GM12878 (cell line): ENCODE data around the gene SIN3A. TPM values are rescaled to one million over a fixed set of nuclear protein-coding genes. Genes with fewer than 3 reads are reported as not detected.

Experiments
- ATAC-seq: fragments of 200-7000 bp; cut with Tn5 transposase; 3 replicates; pipeline ENCODE4 v1.9.1; 2020; ENCODE audit warnings: mild to moderate bottlenecking, moderate library complexity
- BruUV-seq: library from RNA; stranded (reverse); fragments of 400-500 nt; replicated peaks from 2 replicates; lab custom pipeline; 2021; lab: Mats Ljungman, UMichigan
- CTCF ChIA-PET: fragments of 300-600 bp; sonication (Branson Sonifier 250); formaldehyde crosslinking; extraction: SDS; loops from one replicate; lab custom pipeline; 2021; ENCODE audit warnings: inconsistent platforms; lab: Yijun Ruan, JAX
- POLR2A ChIA-PET: fragments of 350-600 bp; formaldehyde crosslinking; extraction: SDS; loops from one replicate; lab custom pipeline; 2021; ENCODE audit warnings: inconsistent platforms; lab: Charles Lee
- RAD21 ChIA-PET: fragments of 300-600 bp; sonication (Branson Sonifier 250); formaldehyde crosslinking; loops from one replicate; lab custom pipeline; 2023; ENCODE audit warnings: antibody characterized with exemption; ENCODE audit not compliant: unreplicated experiment; lab: Charles Lee
- SMC1A ChIA-PET: fragments of 300-600 bp; sonication (Branson Sonifier 250); formaldehyde crosslinking; loops from one replicate; lab custom pipeline; 2023; ENCODE audit not compliant: unreplicated experiment, uncharacterized antibody; lab: Charles Lee
- DNase-seq: peaks from one replicate; pipeline ENCODE4 v3.0.0-alpha.2; 2011; ENCODE audit warnings: low read depth, low spot score
- FAIRE-seq: peaks from 3 replicates; lab custom pipeline; 2011; peaks lifted over from hg19 to GRCh38; lab: Jason Lieb, UNC
- H2AFZ ChIP-seq: 2 replicates; pipeline ENCODE4 v1.6.0; 2011; ENCODE audit warnings: low read depth, low read length, control low read depth; ENCODE audit not compliant: control insufficient read depth
- H3K27ac ChIP-seq: 2 replicates; pipeline ENCODE4 v1.5.1; 2011; ENCODE audit warnings: control low read depth; ENCODE audit not compliant: control insufficient read depth, insufficient read depth
- H3K27me3 ChIP-seq, 2 experiments: replicated peaks in 1 of 2; 2 replicates each; pipeline versions ENCODE4 v1.6.0 to v1.6.1; 2011; ENCODE audit warnings: low read length in 1 of 2; ENCODE audit not compliant: control insufficient read depth in 2 of 2, insufficient read depth in 2 of 2
- H3K36me3 ChIP-seq, 2 experiments: 2 replicates each; pipeline ENCODE4 v1.5.1; 2011; ENCODE audit warnings: low read length in 1 of 2; ENCODE audit not compliant: control insufficient read depth in 2 of 2, insufficient read depth in 2 of 2
- H3K4me1 ChIP-seq: 2 replicates; pipeline ENCODE4 v1.6.1; 2011; ENCODE audit warnings: mild to moderate bottlenecking, low read length, moderate library complexity, mixed read lengths; ENCODE audit not compliant: control insufficient read depth, insufficient read depth
- H3K4me2 ChIP-seq: 2 replicates; pipeline ENCODE4 v1.6.0; 2011; ENCODE audit warnings: control low read depth; ENCODE audit not compliant: control insufficient read depth, insufficient read depth
- H3K4me3 ChIP-seq: fragments of 200-600 bp; sonication (generic); 2 replicates; pipeline ENCODE4 v1.5.1; 2016
- H3K79me2 ChIP-seq: 2 replicates; pipeline ENCODE4 v1.6.0; 2011; ENCODE audit warnings: low read length; ENCODE audit not compliant: control insufficient read depth, insufficient read depth
- H3K9ac ChIP-seq: 2 replicates; pipeline ENCODE4 v1.8.0; 2011; ENCODE audit warnings: low read length, control low read depth, mixed read lengths; ENCODE audit not compliant: control insufficient read depth, insufficient read depth
- H3K9me3 ChIP-seq: replicated peaks from 3 replicates; pipeline ENCODE4 v1.5.1; 2011; ENCODE audit warnings: mild to moderate bottlenecking, low read length; ENCODE audit not compliant: control insufficient read depth, insufficient read depth
- H4K20me1 ChIP-seq: 2 replicates; pipeline ENCODE4 v1.6.0; 2011; ENCODE audit not compliant: control insufficient read depth, insufficient read depth
- POLR2A ChIP-seq: IDR thresholded peaks from 2 replicates; pipeline ENCODE4 v1.6.1; 2011; ENCODE audit warnings: low read depth, mild to moderate bottlenecking, low read length
- SMC3 ChIP-seq: IDR thresholded peaks from 2 replicates; pipeline ENCODE4 v1.6.1; 2011; ENCODE audit warnings: low read length, improper control_type of control experiment, borderline replicate concordance
- WGBS: methylation state at CpG from one replicate; pipeline ENCODE4 v1.1.6; 2016; ENCODE audit warnings: low lambda C conversion rate; ENCODE audit not compliant: insufficient replicate concordance, insufficient coverage; ENCODE audit errors: missing lambda C conversion rate; 5-methylcytosine and 5-hydroxymethylcytosine counted together
- in situ Hi-C: fragments of 300-500 bp; cut with MboI; formaldehyde crosslinking; loops from 9 replicates; pipeline ENCODE4 v1.14.3; 2018; ENCODE audit warnings: mixed read lengths
- intact Hi-C: fragments of 100-400 bp; cut with micrococcal nuclease; formaldehyde crosslinking; loops from one replicate; pipeline ENCODE4 v1.14.2; 2022; ENCODE audit not compliant: unreplicated experiment
- polyA plus RNA-seq, 11 experiments: library from polyadenylated mRNA; depleted of rRNA in 4 of 11; unstranded in 6 of 11; stranded (reverse) in 5 of 11; fragments of >200 nt; fragmentation: Nextera tagmentation in 4 of 11; fragmentation: Illumina TruSeq in 1 of 11; extraction: Ambion mirVana in 4 of 11; extraction: Trizol in 1 of 11; gene quantifications; 1 replicate in 1 of 11; 2 replicates in 10 of 11; pipeline versions ENCODE4 v1.2.1 to v1.2.3, GENCODE V29; 2011 to 2016; ENCODE audit warnings: inconsistent platforms in 2 of 11, missing spikeins in 2 of 11, low read depth in 1 of 11
- total RNA-seq, 4 experiments: library from RNA; depleted of rRNA in 3 of 4; stranded (reverse); fragments of >200 nt in 3 of 4; fragmentation: Illumina TruSeq in 1 of 4; extraction: Trizol in 1 of 4; gene quantifications; 2 replicates each; pipeline versions ENCODE4 v1.2.1 to v1.2.3, GENCODE V29; 2013 to 2021
- TF ChIP-seq, protein P1 (sequence below): fragments of 450-650 bp; formaldehyde crosslinking; IDR thresholded peaks from 2 replicates; pipeline ENCODE4 v1.4.0; 2022; ENCODE audit warnings: mild to moderate bottlenecking, moderate library complexity
- TF ChIP-seq, protein P2 (sequence below): fragments of 450-650 bp; IDR thresholded peaks from 2 replicates; pipeline ENCODE4 v1.6.1; 2017; ENCODE audit warnings: low read depth, mild to moderate bottlenecking, moderate library complexity

SIN3A gene
- total and polyA plus RNA-seq, 10 of the 15 experiments (the other 5 are each of a cell fraction or from before 2014, with no cell fraction given): 6.4 to 62.2 (median 29.2) TPM

DNA sequence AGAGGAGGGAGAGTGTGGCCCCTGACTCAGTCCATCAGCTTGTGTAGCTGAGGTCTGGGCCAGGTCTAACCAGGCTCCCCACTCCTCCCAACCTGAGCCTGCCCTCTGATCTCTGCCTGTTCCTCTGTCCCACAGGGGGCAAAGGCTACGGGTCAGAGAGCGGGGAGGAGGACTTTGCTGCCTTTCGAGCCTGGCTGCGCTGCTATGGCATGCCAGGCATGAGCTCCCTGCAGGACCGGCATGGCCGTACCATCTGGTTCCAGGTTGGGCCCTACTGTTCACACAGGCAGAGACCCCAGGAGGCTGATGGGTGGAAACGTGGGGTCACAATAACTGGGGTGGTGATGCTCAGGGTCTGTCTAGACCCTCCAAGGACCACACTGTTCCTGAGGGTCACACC lies 97.9 kb downstream of the SIN3A start:
- FAIRE-seq (no peak), ATAC-seq (no peak)
- no peaks in the 10 kb centered on the region; a peak in 1 of 4 replicates for H3K27me3 ChIP-seq
- no peaks in the 10 kb centered on the region for H4K20me1 ChIP-seq
- TF ChIP-seq SMC3 (no peak), POLR2A (peak; percentile 50)
- TF ChIP-seq, protein P1, sequence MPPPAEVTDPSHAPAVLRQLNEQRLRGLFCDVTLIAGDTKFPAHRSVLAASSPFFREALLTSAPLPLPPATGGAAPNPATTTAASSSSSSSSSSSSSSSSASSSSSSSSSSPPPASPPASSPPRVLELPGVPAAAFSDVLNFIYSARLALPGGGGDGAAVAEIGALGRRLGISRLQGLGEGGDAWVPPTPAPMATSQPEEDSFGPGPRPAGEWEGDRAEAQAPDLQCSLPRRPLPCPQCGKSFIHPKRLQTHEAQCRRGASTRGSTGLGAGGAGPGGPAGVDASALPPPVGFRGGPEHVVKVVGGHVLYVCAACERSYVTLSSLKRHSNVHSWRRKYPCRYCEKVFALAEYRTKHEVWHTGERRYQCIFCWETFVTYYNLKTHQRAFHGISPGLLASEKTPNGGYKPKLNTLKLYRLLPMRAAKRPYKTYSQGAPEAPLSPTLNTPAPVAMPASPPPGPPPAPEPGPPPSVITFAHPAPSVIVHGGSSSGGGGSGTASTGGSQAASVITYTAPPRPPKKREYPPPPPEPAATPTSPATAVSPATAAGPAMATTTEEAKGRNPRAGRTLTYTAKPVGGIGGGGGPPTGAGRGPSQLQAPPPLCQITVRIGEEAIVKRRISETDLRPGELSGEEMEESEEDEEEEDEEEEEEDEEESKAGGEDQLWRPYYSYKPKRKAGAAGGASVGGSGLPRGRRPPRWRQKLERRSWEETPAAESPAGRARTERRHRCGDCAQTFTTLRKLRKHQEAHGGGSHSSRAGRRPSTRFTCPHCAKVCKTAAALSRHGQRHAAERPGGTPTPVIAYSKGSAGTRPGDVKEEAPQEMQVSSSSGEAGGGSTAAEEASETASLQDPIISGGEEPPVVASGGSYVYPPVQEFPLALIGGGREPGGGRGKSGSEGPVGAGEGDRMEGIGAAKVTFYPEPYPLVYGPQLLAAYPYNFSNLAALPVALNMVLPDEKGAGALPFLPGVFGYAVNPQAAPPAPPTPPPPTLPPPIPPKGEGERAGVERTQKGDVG (CRISPR knock-in tag): no peak
- TF ChIP-seq, protein P2, sequence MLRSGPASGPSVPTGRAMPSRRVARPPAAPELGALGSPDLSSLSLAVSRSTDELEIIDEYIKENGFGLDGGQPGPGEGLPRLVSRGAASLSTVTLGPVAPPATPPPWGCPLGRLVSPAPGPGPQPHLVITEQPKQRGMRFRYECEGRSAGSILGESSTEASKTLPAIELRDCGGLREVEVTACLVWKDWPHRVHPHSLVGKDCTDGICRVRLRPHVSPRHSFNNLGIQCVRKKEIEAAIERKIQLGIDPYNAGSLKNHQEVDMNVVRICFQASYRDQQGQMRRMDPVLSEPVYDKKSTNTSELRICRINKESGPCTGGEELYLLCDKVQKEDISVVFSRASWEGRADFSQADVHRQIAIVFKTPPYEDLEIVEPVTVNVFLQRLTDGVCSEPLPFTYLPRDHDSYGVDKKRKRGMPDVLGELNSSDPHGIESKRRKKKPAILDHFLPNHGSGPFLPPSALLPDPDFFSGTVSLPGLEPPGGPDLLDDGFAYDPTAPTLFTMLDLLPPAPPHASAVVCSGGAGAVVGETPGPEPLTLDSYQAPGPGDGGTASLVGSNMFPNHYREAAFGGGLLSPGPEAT: no peak
- TF ChIP-seq, all 136 proteins: peak for 1
- no peaks in the 10 kb centered on the region; a peak in 2 of 4 replicates for H3K36me3 ChIP-seq
- no peak overlapping the region for H3K4me3 ChIP-seq
- POLR2A ChIA-PET: no interaction called here
- RAD21 ChIA-PET: no interaction called here
- H2AFZ ChIP-seq: no peak overlapping the region
- in situ Hi-C loops (no loop called here), intact Hi-C loops (no loop called here)
- no peak overlapping the region for H3K4me2 ChIP-seq
- H3K9ac ChIP-seq: no peak overlapping the region
- no TSS peak for BruUV-seq
- WGBS: 84% methylated on average over 7 of the region's 7 CpGs
- no peak for DNase-seq
- CTCF ChIA-PET: interaction anchor here (0.6 to 2.2 kb wide), 2 partner anchors 15 to 147 kb away, joined by 3 to 12 read pairs; partner anchors contain the start of gene MAN2C1
- peaks cover 11% of the 10 kb centered on the region for H3K4me1 ChIP-seq
- SMC1A ChIA-PET: interaction anchor here (1.4 kb wide), 1 partner anchor 14 kb away, joined by 4 read pairs; no protein-coding TSS in a partner anchor
- H3K79me2 ChIP-seq: no peaks in the 10 kb centered on the region
- no peak overlapping the region for H3K27ac ChIP-seq
- peaks cover 11% of the 10 kb centered on the region; the same call in 2 of the 3 replicates for H3K9me3 ChIP-seq
